Measurements from ENCODE around the gene MAMDC4.

Gene MAMDC4

DNA sequence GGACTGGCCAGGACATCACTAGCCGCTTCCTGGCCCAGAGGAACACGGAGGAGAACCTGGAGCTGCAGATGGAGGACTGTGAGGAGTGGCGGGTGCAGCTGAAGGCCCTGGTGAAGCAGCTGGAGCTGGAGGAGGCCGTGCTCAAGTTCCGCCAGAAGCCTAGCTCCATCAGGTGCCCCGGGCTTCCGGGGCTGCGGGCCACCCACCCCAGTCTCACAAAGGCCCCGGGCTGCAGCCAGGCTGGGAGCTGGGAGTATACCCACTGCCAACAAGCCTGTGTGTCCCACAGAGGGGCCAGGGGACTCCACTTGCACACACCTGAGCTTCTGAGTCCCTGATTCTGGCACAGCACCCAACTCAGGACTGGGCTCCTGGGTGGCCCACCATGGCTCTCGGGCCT, 46.1 kb upstream of the MAMDC4 start:
- POLR2A ChIA-PET = interaction anchor here (0.6 to 2.0 kb wide), 5 partner anchors 10 to 114 kb away, joined by 3 to 7 read pairs (median 3); partner anchors contain the start of gene CCDC183
- CTCF ChIA-PET = no interaction called here
- DNase-seq (ENCODE audit: extremely low spot score) = no peak
- no peak for TF ChIP-seq BHLHE40 (IDR thresholded peaks at IDR 0.05; ENCODE audit: borderline replicate concordance)

DNA sequence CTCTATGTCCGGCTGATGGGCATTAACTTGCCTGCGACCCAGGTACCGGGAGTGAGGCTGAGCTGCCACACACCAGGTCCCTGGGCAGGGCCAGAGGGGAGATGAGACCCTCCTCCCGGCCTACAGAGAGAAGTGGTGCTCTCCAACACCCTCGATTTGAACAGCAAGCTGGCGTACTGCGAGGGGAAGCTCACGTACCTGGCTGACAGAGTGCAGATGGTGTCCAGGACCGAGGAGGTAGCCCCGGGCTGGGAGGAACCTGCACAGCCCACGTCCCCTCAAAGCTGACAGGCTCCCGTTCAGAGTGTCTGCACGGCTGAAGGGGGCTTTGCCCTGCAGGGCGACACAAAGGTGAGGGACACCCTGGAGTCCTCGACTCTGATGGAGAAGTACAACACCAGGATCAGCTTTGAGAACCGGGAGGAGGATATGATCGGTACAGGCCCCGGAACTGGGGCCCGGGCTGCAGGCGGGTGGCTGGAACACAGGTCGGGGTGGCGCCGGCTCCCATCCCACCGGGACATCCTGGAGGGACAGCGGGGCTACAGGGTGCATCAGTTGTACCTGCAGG, 45.4 kb upstream of the MAMDC4 start:
- no peak for TF ChIP-seq ARNT (IDR thresholded peaks at IDR 0.05)
- TF ChIP-seq FOXK2 (IDR thresholded peaks at IDR 0.05) = no peak
- no peak for TF ChIP-seq BHLHE40 (IDR thresholded peaks at IDR 0.05; ENCODE audit: borderline replicate concordance)
- TF ChIP-seq, protein P1, sequence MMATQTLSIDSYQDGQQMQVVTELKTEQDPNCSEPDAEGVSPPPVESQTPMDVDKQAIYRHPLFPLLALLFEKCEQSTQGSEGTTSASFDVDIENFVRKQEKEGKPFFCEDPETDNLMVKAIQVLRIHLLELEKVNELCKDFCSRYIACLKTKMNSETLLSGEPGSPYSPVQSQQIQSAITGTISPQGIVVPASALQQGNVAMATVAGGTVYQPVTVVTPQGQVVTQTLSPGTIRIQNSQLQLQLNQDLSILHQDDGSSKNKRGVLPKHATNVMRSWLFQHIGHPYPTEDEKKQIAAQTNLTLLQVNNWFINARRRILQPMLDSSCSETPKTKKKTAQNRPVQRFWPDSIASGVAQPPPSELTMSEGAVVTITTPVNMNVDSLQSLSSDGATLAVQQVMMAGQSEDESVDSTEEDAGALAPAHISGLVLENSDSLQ (IDR thresholded peaks at IDR 0.05) = no peak
- no peak for TF ChIP-seq ELF4 (IDR thresholded peaks at IDR 0.05)
- no peak for TF ChIP-seq SUZ12 (IDR thresholded peaks at IDR 0.05)
- ChIA-PET POLR2A (interaction anchor here (0.6 to 2.0 kb wide), 9 partner anchors 8 to 113 kb away, joined by 3 to 15 read pairs (median 3); partner anchors contain the start of genes AJM1 and EDF1), CTCF (interaction anchor here (1.1 kb wide), 1 partner anchor 14 kb away, joined by 3 read pairs; no protein-coding TSS in a partner anchor)
- no peak for DNase-seq (ENCODE audit: extremely low spot score)

DNA sequence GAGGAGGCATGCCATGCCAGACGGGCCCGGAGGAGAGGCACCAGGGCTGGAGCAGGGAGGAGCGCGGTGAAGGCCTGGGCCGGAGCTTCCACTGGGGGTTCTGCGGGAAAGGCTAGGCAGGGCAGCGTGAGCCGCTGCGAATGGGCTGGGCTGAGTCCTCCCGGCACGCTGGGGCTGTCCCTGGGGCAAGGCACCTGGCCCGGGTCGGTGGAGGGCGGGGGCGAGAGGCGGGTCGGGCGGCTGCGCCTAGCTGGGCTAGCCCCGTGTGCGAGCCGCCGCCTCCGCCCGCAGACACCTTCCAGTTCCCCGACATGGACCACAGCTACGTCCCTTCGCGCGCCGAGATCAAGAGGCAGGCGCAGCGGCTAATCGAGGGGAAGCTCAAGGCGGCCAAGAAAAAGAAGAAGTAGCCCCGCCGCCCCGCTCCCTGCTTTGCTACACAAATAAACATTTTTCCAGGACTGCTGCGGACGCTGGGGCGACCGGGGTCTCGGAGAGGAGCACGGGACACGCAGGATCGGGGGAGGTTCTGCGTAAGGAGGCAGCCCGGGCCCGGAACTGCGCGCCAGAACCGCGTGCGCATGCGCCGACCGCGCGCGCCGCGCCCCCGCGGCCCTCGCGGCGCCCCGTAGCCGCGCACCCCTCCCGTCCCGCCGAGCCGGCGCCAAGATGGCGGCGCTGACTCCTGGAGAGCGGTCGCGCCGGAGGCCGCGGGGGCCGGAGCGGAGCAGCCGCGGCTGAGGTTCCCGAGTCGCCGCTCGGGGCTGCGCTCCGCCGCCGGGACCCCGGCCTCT, 44.7 kb upstream of the MAMDC4 start, which contains the start of gene RABL6:
Gene RABL6 (plus strand): TSS at position 668 of the 794 bp plus-strand sequence. CDS start 249 bp downstream, outside the sequence.
- peak; percentile 83 for TF ChIP-seq L3MBTL2 (conservative IDR thresholded peaks at IDR 0.05)
- TF ChIP-seq ARNT (IDR thresholded peaks at IDR 0.05) = peak; percentile 50; the same call in 1 of the 2 replicates
- TF ChIP-seq SP1 (IDR thresholded peaks at IDR 0.05) = no peak
- no peak for TF ChIP-seq BHLHE40 (IDR thresholded peaks at IDR 0.05; ENCODE audit: borderline replicate concordance)
- TF ChIP-seq FOXM1 (IDR thresholded peaks at IDR 0.05; ENCODE audit: borderline replicate concordance) = 0 out of 2 replicates have a peak, but pooled peaks have one; percentile 44
- ChIA-PET POLR2A (interaction anchor here (0.7 to 1.9 kb wide), 11 partner anchors 9 to 84 kb away, joined by 3 to 15 read pairs (median 3); partner anchors contain the start of genes AJM1, CCDC183 and EDF1), CTCF (interaction anchor here (1.1 kb wide), 1 partner anchor 15 kb away, joined by 3 read pairs; no protein-coding TSS in a partner anchor)
- peak; percentile 94 for DNase-seq (ENCODE audit: extremely low spot score)

DNA sequence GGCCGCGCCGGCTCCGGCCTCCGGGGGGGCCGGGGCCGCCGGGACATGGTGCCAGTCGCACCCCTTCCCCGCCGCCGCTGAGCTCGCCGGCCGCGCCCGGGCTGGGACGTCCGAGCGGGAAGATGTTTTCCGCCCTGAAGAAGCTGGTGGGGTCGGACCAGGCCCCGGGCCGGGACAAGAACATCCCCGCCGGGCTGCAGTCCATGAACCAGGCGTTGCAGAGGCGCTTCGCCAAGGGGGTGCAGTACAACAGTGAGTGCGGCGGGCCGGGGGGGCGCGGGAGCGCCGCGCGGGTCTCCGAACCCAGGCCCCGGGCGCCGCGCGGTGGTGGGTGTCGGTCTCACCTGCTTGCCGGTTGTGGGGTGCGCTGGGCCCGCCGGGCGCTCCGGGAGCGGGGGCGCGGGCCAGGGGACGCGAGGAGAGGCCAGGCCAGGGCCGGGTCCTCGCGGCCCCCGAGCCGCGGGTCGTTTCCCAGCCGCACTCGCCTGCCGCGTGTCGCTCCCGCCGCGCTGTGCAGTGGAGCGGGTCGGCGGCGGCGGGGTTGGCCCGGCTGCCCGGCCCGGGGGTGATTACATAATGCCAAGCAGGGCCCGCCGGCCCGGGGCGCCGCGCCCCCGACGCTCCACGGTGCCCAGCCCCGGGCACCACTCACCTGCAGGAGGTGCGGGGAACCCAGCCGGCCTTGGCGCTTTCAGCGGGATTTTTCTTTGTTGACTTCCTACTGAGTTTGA, 43.9 kb upstream of the MAMDC4 start:
- DNase-seq (ENCODE audit: extremely low spot score) = peak; percentile 44
- ChIA-PET POLR2A (interaction anchor here (0.7 to 2.1 kb wide), 12 partner anchors 8 to 82 kb away, joined by 3 to 15 read pairs (median 3); partner anchors contain the start of genes AJM1, CCDC183 and EDF1), CTCF (interaction anchor here (1.1 to 1.2 kb wide), 2 partner anchors 16 to 34 kb away, joined by 3 to 4 read pairs; partner anchors contain the start of gene AJM1)
- TF ChIP-seq ELF4 (IDR thresholded peaks at IDR 0.05) (no peak), LEF1 (IDR thresholded peaks at IDR 0.05; ENCODE audit: borderline replicate concordance) (no peak), NFRKB (IDR thresholded peaks at IDR 0.05) (no peak), TARDBP (IDR thresholded peaks at IDR 0.05) (no peak), SUZ12 (IDR thresholded peaks at IDR 0.05) (no peak), SP1 (IDR thresholded peaks at IDR 0.05) (no peak), ARNT (IDR thresholded peaks at IDR 0.05) (no peak), L3MBTL2 (conservative IDR thresholded peaks at IDR 0.05) (no peak)
- TF ChIP-seq, protein P1 (IDR thresholded peaks at IDR 0.05) = no peak

- CTCF ChIA-PET = interaction anchor here (1.2 kb wide), 1 partner anchor 34 kb away, joined by 4 read pairs; the partner anchor contains the start of gene AJM1
- no peak for DNase-seq (ENCODE audit: extremely low spot score)
- TF ChIP-seq FOXK2 (IDR thresholded peaks at IDR 0.05) = no peak
- no peak for TF ChIP-seq HDGF (IDR thresholded peaks at IDR 0.05; ENCODE audit: borderline replicate concordance)
- TF ChIP-seq LEF1 (IDR thresholded peaks at IDR 0.05; ENCODE audit: borderline replicate concordance) = no peak
- TF ChIP-seq FOXM1 (IDR thresholded peaks at IDR 0.05; ENCODE audit: borderline replicate concordance) = no peak
- TF ChIP-seq FOXA1 (IDR thresholded peaks at IDR 0.05) = no peak
- TF ChIP-seq SUZ12 (IDR thresholded peaks at IDR 0.05) = no peak
- TF ChIP-seq ARNT (IDR thresholded peaks at IDR 0.05) = no peak
- no peak for TF ChIP-seq L3MBTL2 (conservative IDR thresholded peaks at IDR 0.05)
- TF ChIP-seq ELF4 (IDR thresholded peaks at IDR 0.05) = no peak
- TF ChIP-seq NFRKB (IDR thresholded peaks at IDR 0.05) = no peak
- POLR2A ChIA-PET = interaction anchor here (0.9 to 2.1 kb wide), 5 partner anchors 8 to 82 kb away, joined by 3 to 10 read pairs (median 3); partner anchors contain the start of gene CCDC183
Measured at GRCh38 chr9:136808806-136809158, 43.4 kb upstream of the MAMDC4 start.

DNA sequence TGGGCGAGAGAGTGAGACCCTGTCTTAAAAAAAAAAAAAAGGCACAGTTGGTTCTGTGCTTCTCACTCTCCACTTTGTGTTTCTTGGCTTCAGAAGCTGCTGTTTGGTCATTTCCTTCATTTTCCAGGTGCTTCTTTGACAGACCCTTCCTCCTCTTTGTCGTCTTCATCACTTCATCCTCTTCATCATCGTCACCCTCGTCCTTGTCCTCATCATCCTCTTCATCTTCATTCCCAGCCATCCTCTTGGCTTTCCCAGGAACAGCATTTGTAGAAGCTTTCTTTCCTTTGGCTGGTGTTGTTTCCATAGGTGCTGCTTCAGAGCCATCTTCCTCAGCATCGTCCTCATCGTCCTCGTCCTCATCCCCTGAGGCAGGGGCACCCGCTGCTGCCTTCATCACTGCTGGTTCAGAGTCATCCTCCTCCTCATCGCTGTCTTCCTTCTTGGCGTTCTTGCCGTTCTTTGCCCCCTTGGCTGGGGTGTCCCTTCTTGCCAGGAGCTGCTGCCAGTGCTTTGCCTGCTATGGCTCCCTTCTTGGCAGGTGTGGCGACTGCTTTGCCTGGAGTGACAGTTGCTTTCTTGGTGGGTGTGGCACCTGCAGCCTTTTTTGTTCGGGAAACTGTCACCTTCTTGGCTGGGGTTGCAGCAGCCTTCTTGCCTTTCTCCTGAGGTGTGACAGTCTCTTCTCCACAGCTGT, 37.3 kb upstream of the MAMDC4 start:
- DNase-seq (ENCODE audit: extremely low spot score) = no peak
- ChIA-PET CTCF (no interaction called here), POLR2A (interaction anchor here (0.7 to 3.5 kb wide), 2 partner anchors 7 to 11 kb away, joined by 3 to 15 read pairs; partner anchors contain the start of gene RABL6)
- TF ChIP-seq SP1 (IDR thresholded peaks at IDR 0.05) (no peak), L3MBTL2 (conservative IDR thresholded peaks at IDR 0.05) (no peak), CTBP1 (IDR thresholded peaks at IDR 0.05; ENCODE audit: borderline replicate concordance) (no peak), ARNT (IDR thresholded peaks at IDR 0.05) (no peak), FOXM1 (IDR thresholded peaks at IDR 0.05; ENCODE audit: borderline replicate concordance) (no peak), SUZ12 (IDR thresholded peaks at IDR 0.05) (no peak), TARDBP (IDR thresholded peaks at IDR 0.05) (no peak), LEF1 (IDR thresholded peaks at IDR 0.05; ENCODE audit: borderline replicate concordance) (no peak), HDGF (IDR thresholded peaks at IDR 0.05; ENCODE audit: borderline replicate concordance) (no peak), BHLHE40 (IDR thresholded peaks at IDR 0.05; ENCODE audit: borderline replicate concordance) (no peak), ZNF384 (IDR thresholded peaks at IDR 0.05) (no peak), ELF4 (IDR thresholded peaks at IDR 0.05) (no peak), FOXK2 (IDR thresholded peaks at IDR 0.05) (no peak), NFRKB (IDR thresholded peaks at IDR 0.05) (no peak), FOXA1 (IDR thresholded peaks at IDR 0.05) (no peak)
- TF ChIP-seq, protein P1 (IDR thresholded peaks at IDR 0.05) = no peak
